GM23248 (cell line): ENCODE data around the gene PFKFB4.

Source experiments
- EZH2 ChIP-seq: fragments of 200-600 bp; sonication (generic); IDR thresholded peaks from 2 replicates; pipeline ENCODE4 v1.6.1; 2018; ENCODE audit warnings: antibody characterized with exemption, mild to moderate bottlenecking; ENCODE audit not compliant: insufficient read depth, poor library complexity, severe bottlenecking
- EZH2phosphoT487 ChIP-seq: fragments of 200-600 bp; sonication (generic); IDR thresholded peaks from 2 replicates; pipeline ENCODE4 v1.6.1; 2018; ENCODE audit warnings: antibody characterized with exemption, moderate library complexity, mild to moderate bottlenecking, low read depth; ENCODE audit not compliant: insufficient read depth

DNA sequence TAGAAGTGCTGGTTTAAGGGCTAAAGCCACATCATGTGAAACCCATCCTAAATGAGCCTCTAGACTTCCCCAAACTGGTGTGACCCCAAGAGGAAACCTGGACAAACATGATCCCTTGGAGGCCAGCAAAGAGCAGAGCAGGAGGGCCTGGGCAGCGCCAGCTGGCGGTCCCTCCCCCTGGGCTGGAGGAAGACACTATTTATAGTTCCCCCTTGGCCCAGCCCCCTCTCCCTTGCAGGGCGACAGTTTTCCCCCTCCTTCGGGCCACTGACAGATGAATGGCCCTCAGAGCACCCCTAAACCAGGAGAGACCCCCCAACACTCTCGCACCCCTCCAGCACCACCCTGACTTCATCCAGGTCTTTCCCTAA is 4.0 kb upstream of the PFKFB4 start:
- TF ChIP-seq EZH2 = no peak
- no peak for TF ChIP-seq EZH2phosphoT487
